ENCODE results near the gene CLASP1. TPM values are rescaled to one million over a fixed set of nuclear protein-coding genes. Genes with fewer than 3 reads are reported as not detected.
"Not testable (repeated sequence)": the region's sequence is repeated elsewhere in the genome, so short reads cannot be mapped to it uniquely, and the experiment has no call there.

The CLASP1 gene
- total RNA-seq, 1 donor from 2014 or later = 60.1 TPM

DNA sequence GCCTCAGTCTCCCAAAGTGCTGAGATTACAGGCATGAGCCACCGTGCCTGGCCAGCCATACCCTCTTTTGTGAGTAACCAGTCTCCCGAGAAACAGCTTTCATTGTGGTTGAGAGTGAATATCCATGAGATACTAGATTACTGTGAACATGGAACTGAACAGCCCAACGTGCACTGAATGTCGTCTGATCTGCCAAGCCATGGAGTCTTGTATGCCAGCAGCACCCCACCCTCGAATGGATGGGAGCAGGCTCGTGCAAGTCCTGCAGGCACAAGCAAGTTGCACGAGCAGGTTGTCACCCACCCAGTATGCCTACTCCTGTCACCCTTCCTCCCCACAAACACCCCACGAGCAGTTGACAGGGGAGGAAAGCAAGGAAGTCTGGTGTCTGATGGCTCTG, 327.8 kb downstream of the CLASP1 start:
- Histone ChIP-seq H3K27me3 (ENCODE audit: low read depth) (no peaks in the 10 kb centered on the region), H3K27ac (replicated peaks) (no peak overlapping the region), H3K4me1 (no peaks in the 10 kb centered on the region), H3K4me3 (no peak overlapping the region), H3K36me3 (no peaks in the 10 kb centered on the region), H3K9me3 (replicated peaks) (no peaks in the 10 kb centered on the region)
- intact Hi-C loops (cut with micrococcal nuclease) = no loop called here
- no peak for DNase-seq
- TF ChIP-seq, protein P1, sequence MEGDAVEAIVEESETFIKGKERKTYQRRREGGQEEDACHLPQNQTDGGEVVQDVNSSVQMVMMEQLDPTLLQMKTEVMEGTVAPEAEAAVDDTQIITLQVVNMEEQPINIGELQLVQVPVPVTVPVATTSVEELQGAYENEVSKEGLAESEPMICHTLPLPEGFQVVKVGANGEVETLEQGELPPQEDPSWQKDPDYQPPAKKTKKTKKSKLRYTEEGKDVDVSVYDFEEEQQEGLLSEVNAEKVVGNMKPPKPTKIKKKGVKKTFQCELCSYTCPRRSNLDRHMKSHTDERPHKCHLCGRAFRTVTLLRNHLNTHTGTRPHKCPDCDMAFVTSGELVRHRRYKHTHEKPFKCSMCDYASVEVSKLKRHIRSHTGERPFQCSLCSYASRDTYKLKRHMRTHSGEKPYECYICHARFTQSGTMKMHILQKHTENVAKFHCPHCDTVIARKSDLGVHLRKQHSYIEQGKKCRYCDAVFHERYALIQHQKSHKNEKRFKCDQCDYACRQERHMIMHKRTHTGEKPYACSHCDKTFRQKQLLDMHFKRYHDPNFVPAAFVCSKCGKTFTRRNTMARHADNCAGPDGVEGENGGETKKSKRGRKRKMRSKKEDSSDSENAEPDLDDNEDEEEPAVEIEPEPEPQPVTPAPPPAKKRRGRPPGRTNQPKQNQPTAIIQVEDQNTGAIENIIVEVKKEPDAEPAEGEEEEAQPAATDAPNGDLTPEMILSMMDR (IDR thresholded peaks at IDR 0.05; ENCODE audit: borderline replicate concordance) = no peak

DNA sequence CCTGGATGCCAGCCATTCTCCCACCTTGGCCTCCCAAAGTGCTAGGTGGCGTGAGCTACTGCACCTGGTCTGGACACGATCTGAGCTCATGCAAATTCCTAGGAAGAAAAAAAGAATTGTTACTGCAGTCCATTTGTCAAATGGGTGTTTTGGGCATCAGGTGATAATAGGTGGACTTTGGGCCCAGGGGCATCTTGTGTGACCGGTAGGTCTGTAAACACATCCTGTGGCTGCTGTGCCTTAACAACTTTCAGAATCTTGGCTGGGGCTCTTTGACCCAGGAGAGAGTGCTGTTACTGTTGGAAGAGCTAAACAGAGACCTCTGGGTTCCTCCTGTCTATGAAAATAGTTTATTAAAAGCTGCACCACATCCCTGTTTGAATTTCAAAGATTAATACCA, 329.3 kb downstream of the CLASP1 start:
- intact Hi-C loops (cut with micrococcal nuclease) = no loop called here

DNA sequence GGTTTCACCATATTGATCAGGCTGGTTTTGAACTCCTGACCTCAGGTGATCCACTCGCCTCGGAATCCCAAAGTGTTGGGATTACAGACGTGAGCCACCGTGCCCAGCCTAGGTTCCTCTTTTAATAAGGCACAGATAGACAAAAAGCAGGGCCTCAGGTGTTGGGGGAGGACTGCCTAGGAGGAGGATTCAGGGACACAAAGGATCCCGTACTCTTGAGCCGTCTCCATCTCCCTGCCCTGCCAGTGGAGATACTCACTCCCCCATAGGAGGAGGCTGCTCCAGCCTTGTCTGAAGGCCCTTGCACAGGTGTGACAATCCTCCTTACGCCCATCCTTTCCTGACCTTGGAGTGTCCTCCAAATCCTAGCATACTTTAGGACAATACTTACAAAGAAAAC, 332.3 kb downstream of the CLASP1 start:
- TF ChIP-seq, protein P1 (IDR thresholded peaks at IDR 0.05; ENCODE audit: borderline replicate concordance) = no peak
- no peak for DNase-seq

More for the DNA sequence above, 329.3 kb downstream of the CLASP1 start:
- Histone ChIP-seq H3K4me3 (no peak overlapping the region), H3K36me3 (no peaks in the 10 kb centered on the region), H3K27ac (replicated peaks) (no peak overlapping the region), H3K27me3 (ENCODE audit: low read depth) (no peaks in the 10 kb centered on the region), H3K4me1 (no peaks in the 10 kb centered on the region), H3K9me3 (replicated peaks) (no peaks in the 10 kb centered on the region)
- DNase-seq = no peak
- TF ChIP-seq, protein P1 (IDR thresholded peaks at IDR 0.05; ENCODE audit: borderline replicate concordance) = no peak

DNA sequence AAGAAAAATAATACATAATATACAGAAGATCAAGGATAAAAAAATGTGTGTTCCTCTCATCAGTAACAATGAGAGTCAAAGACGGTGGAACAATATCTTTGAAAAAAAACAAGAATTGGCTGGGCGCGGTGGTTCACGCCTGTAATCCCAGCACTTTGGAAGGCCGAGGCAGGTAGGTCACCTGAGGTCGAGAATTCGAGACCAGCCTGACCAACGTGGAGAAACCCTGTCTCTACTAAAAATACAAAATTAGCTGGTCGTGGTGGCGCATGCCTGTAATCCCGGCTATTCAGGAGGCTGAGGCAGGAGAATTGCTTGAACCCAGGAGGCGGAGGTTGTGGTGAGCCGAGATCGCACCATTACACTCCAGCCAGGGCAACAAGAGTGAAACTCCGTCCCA, 335.6 kb downstream of the CLASP1 start:
- H3K9me3 ChIP-seq (replicated peaks); H3K4me3 ChIP-seq; H3K36me3 ChIP-seq; DNase-seq; H3K4me1 ChIP-seq; intact Hi-C loops (cut with micrococcal nuclease); H3K27ac ChIP-seq (replicated peaks); H3K27me3 ChIP-seq (ENCODE audit: low read depth): not testable (repeated sequence)

More for the DNA sequence above, 332.3 kb downstream of the CLASP1 start:
- Histone ChIP-seq H3K27me3 (ENCODE audit: low read depth) (no peaks in the 10 kb centered on the region), H3K27ac (replicated peaks) (no peak overlapping the region), H3K4me3 (no peak overlapping the region), H3K9me3 (replicated peaks) (no peaks in the 10 kb centered on the region), H3K36me3 (no peaks in the 10 kb centered on the region), H3K4me1 (no peaks in the 10 kb centered on the region)
- intact Hi-C loops (cut with micrococcal nuclease) = no loop called here

DNA sequence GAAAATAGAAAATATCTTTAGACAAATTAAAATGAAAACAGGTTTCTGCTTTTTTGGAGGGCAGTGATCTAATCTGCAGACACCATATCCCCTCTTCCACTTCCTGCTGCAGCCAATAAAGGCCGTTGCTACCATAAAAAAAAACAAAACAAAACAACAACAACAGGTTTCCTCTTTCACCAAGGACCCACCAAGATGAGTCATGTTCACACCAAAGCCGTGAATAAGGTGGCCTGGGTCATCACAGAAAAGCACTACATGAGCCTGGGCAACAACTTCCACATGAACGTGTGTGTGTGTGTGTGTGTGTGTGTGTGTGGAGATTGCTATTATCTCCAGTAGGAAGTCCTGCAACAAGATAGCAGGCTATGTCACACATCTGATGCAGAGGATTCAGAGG, 339.5 kb downstream of the CLASP1 start:
- TF ChIP-seq, protein P1 (IDR thresholded peaks at IDR 0.05; ENCODE audit: borderline replicate concordance) = no peak
- Histone ChIP-seq H3K36me3 (no peaks in the 10 kb centered on the region), H3K4me3 (no peak overlapping the region), H3K4me1 (no peaks in the 10 kb centered on the region), H3K27me3 (ENCODE audit: low read depth) (peaks cover 12% of the 10 kb centered on the region), H3K27ac (replicated peaks) (no peak overlapping the region), H3K9me3 (replicated peaks) (peaks cover 5% of the 10 kb centered on the region)
- DNase-seq = no peak
- intact Hi-C loops (cut with micrococcal nuclease) = no loop called here

DNA sequence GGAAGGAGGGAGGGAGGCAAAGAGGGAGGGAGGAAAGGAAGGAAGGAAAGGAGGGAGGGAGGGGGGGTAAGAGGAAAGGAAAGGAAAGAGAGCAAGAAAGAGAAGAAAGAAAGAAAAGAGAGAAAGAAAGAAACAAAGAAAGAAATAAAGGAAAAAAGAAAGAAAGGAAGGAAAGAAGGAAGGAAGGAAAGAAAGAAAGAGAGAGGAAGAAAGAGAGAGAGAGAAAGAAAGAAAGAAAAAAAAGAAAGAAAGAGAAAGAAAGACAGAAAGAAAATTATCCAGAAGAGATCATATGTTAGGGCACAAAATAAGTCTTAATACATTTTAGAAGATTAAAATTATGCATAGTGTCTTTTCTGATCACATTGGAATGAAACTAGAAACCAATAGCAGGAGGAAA, 339.9 kb downstream of the CLASP1 start:
- TF ChIP-seq, protein P1 (IDR thresholded peaks at IDR 0.05; ENCODE audit: borderline replicate concordance) = no peak
- Histone ChIP-seq H3K4me3 (no peak overlapping the region), H3K27me3 (ENCODE audit: low read depth) (peaks cover 17% of the 10 kb centered on the region), H3K4me1 (no peaks in the 10 kb centered on the region), H3K9me3 (replicated peaks) (peaks cover 5% of the 10 kb centered on the region), H3K27ac (replicated peaks) (no peak overlapping the region), H3K36me3 (no peaks in the 10 kb centered on the region)
- intact Hi-C loops (cut with micrococcal nuclease) = no loop called here
- DNase-seq = no peak

All from left ventricle myocardium inferior (tissue), 1 donor.